Esophagus (tissue), 2 donors: ENCODE data around the gene NCL. TPM values are rescaled to one million over a fixed set of nuclear protein-coding genes. Genes with fewer than 3 reads are reported as not detected.
"Not testable (repeated sequence)": the region's sequence is repeated elsewhere in the genome, so short reads cannot be mapped to it uniquely, and the experiment has no call there.

Experiments used
- H3K27ac ChIP-seq, 2 donors: one replicate each; pipeline ENCODE4 v1.5.1; 2013; ENCODE audit warnings: low read depth in 2 of 2, mild to moderate bottlenecking in 2 of 2, inconsistent platforms in 1 of 2, low read length in 1 of 2, moderate library complexity in 1 of 2
- H3K27me3 ChIP-seq, 2 donors: one replicate each; pipeline ENCODE4 v1.6.1; 2013; ENCODE audit warnings: low read length in 2 of 2, control low read depth in 1 of 2, mild to moderate bottlenecking in 1 of 2; ENCODE audit not compliant: insufficient read depth in 2 of 2, control insufficient read depth in 1 of 2
- H3K36me3 ChIP-seq, 2 donors: one replicate each; pipeline ENCODE4 v1.6.1; 2013; ENCODE audit warnings: low read length in 1 of 2; ENCODE audit not compliant: control insufficient read depth in 2 of 2, insufficient read depth in 2 of 2
- H3K4me1 ChIP-seq, 2 donors: one replicate each; pipeline ENCODE4 v1.6.1; 2013; ENCODE audit warnings: low read length in 1 of 2; ENCODE audit not compliant: control insufficient read depth in 2 of 2, insufficient read depth in 2 of 2
- H3K4me3 ChIP-seq, 2 donors: one replicate each; pipeline ENCODE4 v1.5.1; 2013; ENCODE audit warnings: low read length in 2 of 2, mild to moderate bottlenecking in 2 of 2, low read depth in 1 of 2, moderate library complexity in 1 of 2
- H3K9me3 ChIP-seq, 2 donors: one replicate each; pipeline ENCODE4 v1.6.1; 2013; ENCODE audit warnings: mild to moderate bottlenecking in 2 of 2, low read depth in 1 of 2, low read length in 1 of 2, moderate library complexity in 1 of 2; ENCODE audit not compliant: control insufficient read depth in 2 of 2, insufficient read depth in 1 of 2
- WGBS, 2 donors: extraction: QIAGEN DNeasy Blood & Tissue Kit; methylation state at CpG; one replicate each; pipeline ENCODE4 v1.1.7; 2013; 5-methylcytosine and 5-hydroxymethylcytosine counted together
- polyA plus RNA-seq, 2 donors: library from polyadenylated mRNA; stranded (reverse); fragments of 200-250 nt; gene quantifications; one replicate each; pipeline ENCODE4 v1.2.3, GENCODE V29; 2013
- donor health status: healthy with polysubstance abuse.
- donor health status: Bipolar disorder and iron deficiency.

NCL gene
- polyA plus RNA-seq, 2 donors: 84.4 to 282 TPM

DNA sequence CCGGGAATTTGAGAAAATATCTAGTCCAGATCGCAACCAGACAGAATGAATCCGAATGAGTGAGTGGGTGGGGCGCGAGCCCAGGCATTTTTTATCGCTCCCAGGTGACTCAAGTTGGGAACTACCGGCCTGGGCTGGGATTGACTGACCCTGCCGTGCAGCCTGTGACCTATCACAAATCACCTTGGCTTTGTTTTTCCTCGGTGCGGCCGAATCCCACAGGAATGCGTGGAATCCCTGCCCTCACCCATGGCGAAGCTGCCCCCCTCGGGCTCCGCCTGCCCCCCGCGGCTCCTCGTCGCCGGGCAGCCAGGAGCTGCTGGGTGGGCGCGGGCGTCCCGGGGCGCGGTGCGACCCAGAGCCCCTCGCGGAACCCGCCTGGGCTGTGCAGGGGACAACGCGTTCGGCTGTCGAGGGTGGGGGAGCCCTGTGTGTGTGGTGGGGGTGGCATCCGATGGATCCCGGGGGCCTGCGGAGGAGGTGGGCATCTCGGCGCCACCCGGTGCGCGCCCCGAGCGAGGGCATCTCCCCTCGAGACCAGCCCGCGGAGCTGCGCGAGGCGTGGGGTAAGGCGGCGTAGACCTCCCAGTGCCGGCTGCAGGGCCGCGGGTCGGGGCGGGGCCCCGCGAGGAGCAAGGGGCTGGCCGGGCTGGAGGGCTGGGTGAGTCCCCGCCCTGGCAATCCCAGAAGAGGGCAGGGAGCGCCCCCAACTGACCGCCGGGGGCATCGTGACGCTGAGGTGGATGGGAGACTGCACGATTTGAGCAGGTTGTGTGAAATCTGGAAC is 52.3 kb downstream of the NCL start:
- 4% methylated on average over 66 to 67 of the region's 67 CpGs for WGBS, 2 donors
- no peaks in the 10 kb centered on the region for H3K36me3 ChIP-seq
- H3K4me3 ChIP-seq: peak overlapping the region; percentile 26 to 37
- peaks cover 0 to 10% of the 10 kb centered on the region in 2 donors for H3K4me1 ChIP-seq
- H3K27ac ChIP-seq: no peak overlapping the region
- peaks cover 2 to 4% of the 10 kb centered on the region in 2 donors for H3K9me3 ChIP-seq
- H3K27me3 ChIP-seq: no peaks in the 10 kb centered on the region

DNA sequence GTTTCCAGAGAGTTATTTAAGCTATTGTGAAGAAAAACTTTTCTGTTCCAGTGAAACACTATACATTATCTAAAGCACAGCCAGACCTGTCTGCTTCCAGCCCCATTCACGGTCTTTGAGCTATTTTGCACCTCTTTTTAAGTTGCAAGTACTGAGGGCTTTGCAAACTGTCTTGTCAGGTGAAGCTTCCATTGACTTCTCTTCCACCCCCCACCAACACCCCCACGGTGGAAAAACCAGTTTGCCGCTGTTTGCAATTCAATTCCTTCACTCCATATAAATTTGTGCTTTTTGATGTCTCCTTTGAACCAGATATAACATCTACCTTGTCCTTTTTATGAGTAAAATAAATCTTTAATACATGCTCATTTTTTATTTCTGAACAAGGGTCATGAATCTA is 53.0 kb downstream of the NCL start:
- H3K27me3 ChIP-seq: no peaks in the 10 kb centered on the region
- H3K36me3 ChIP-seq: no peaks in the 10 kb centered on the region
- 65 to 66% methylated on average over 3 of the region's 3 CpGs for WGBS, 2 donors
- peaks cover 0 to 10% of the 10 kb centered on the region in 2 donors for H3K4me1 ChIP-seq
- no peak overlapping the region for H3K4me3 ChIP-seq
- H3K9me3 ChIP-seq: peaks cover 2 to 4% of the 10 kb centered on the region in 2 donors
- H3K27ac ChIP-seq: no peak overlapping the region

DNA sequence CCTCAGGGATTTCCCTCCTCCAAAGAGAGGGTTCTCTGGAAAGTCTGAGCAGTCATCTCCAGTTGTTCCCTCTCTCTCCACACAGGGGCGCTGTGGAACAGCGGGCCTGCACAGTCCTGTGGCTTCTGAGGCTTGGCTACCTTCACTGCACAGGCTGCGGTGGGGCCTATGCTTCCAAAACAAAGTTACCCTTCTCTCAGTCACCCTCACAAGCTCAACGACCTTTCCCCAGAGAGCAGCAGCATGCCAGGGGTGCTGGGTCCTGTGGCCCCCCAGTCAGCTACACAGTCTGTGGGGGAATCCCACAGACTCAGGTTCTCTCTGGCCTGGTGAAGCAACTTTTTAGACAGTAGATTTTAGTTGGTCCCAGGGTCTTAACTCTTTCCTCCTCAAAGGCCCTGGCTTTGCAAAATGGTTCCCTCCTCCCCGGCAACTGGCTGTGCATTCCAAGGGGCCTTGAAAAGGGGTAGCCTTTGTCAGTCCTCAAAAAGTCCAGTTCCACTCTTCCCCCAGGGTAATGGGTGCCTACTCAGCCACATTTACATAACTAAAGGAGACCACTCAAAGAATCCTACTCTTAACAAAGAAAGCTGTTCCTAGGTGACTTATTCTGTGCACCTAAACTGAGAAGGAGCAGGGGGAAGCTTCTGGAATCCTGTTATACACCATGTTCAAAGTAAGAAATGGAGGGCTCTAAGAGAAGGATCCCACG is 53.8 kb downstream of the NCL start:
- WGBS, 2 donors: 78 to 81% methylated on average over 6 of the region's 6 CpGs
- Histone ChIP-seq H3K27ac (no peak overlapping the region), H3K4me3 (no peak overlapping the region), H3K36me3 (no peaks in the 10 kb centered on the region), H3K27me3 (no peaks in the 10 kb centered on the region), H3K9me3 (peaks cover 2 to 4% of the 10 kb centered on the region in 2 donors), H3K4me1 (peaks cover 0 to 10% of the 10 kb centered on the region in 2 donors)

DNA sequence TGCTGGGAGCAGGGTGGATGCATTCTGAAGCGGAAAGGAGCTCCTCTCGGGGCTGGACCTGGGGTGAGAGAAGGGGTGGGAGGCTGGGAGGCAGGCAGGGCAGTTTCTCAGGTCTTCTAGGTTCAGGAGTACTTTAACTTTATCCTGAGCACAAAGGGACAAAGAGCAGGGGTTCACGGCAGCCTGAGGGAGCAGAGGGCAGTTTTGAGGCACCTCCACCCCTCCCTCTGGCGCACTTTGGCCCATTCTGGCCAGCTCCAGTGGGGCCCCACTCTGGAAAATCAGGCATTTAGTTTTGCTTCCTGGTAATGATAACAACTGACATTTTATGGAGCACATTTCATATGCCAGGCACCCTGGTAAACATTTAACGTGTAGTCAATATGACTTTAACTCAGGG is 54.5 kb downstream of the NCL start:
- Histone ChIP-seq H3K9me3 (peaks cover 2 to 4% of the 10 kb centered on the region in 2 donors), H3K27me3 (no peaks in the 10 kb centered on the region), H3K36me3 (no peaks in the 10 kb centered on the region), H3K4me1 (peaks cover 0 to 10% of the 10 kb centered on the region in 2 donors), H3K4me3 (no peak overlapping the region), H3K27ac (no peak overlapping the region)
- 81 to 91% methylated on average over 5 of the region's 5 CpGs for WGBS, 2 donors

DNA sequence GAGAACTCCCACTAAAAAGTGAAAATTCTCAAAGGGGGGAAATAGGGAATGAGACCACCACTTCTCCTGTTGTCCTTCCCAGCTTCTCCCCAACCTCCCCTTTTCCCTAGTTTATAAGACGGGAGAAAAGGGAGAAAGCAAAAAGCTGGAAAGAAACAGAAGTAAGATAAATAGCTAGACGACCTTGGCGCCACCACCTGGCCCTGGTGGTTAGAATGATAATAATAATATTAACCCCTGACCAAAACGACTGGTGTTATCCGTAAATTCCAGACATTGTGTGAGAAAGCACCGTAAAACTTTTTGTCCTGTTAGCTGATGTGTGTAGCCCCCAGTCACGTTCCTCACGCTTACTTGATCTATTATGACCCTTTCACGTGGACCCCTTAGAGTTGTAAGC is 56.0 kb downstream of the NCL start:
- not testable (repeated sequence) for H3K36me3 ChIP-seq, H3K27me3 ChIP-seq, H3K4me3 ChIP-seq, H3K9me3 ChIP-seq, H3K4me1 ChIP-seq, H3K27ac ChIP-seq
- WGBS, 2 donors: 82 to 83% methylated on average over 9 of the region's 9 CpGs

DNA sequence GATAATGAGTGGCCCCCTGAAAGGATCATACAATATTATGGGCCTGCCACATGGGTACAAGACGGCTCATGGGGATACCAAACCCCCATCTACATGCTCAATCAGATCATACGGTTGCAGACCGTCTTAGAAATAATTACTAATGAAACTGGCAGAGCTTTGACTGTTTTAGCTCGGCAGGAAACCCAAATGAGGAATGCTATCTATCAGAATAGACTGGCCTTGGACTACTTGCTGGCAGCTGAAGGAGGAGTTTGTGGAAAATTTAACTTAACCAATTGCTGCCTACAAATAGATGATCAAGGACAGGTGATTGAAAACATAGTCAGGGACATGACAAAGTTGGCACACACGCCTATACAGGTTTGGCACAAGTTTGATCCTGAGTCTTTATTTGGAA is 56.6 kb downstream of the NCL start:
- H3K9me3 ChIP-seq, H3K4me3 ChIP-seq, H3K27me3 ChIP-seq, H3K27ac ChIP-seq, H3K36me3 ChIP-seq, H3K4me1 ChIP-seq: not testable (repeated sequence)
- WGBS, 2 donors: 49 to 66% methylated on average over 5 of the region's 5 CpGs

DNA sequence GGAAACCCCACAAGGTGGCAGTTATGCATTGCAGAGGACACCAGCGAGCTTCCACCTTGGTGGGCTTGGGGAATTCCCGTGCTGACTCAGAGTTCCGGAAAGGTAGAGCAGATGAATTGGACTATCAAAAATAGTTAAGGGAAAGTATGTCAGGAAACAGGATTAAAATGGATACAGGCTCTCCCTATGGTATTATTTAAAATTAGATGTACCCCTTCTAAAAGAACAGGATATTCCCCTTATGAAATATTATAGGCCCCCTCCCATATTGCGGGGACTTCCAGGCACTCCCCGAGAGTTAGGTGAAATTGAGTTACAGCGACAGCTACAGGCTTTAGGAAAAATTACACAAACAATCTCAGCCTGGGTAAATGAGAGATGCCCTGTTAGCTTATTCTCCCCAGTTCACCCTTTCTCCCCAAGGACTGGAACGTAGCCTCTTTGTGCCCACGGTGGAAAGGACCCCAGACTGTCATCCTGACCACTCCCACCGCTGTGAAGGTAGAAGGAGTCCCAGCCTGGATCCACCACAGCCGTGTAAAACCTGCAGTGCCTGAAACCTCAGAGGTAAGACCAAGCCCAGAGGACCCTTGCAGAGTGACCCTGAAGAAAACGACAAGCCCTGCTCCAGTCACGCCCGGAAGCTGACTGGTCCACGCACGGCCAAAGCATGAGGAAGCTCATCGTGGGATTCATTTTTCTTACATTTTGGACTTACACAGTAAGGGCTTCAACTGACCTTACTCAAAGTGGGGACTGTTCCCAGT is 58.5 kb downstream of the NCL start:
- WGBS, 2 donors: 19 to 21% methylated on average over 16 of the region's 16 CpGs
- H3K27ac ChIP-seq, H3K36me3 ChIP-seq, H3K27me3 ChIP-seq, H3K9me3 ChIP-seq, H3K4me3 ChIP-seq, H3K4me1 ChIP-seq: not testable (repeated sequence)

DNA sequence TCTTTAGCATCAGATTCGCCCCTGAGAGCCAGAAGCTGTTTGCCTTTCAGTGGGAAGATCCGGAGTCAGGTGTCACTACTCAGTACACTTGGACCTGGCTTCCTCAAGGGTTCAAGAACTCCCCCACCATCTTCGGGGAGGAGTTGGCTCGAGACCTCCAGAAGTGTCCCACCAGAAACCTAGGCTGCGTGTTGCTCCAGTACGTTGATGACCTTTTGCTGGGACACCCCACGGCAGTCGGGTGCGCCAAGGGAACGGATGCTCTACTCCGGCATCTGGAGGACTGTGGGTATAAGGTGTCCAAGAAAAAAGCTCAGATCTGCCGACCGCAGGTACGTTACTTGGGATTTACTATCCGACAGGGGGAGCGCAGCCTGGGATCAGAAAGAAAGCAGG is 60.1 kb downstream of the NCL start:
- not testable (repeated sequence) for H3K9me3 ChIP-seq, H3K4me3 ChIP-seq, H3K36me3 ChIP-seq, H3K27me3 ChIP-seq, H3K4me1 ChIP-seq, H3K27ac ChIP-seq
- WGBS, 2 donors: 69 to 79% methylated on average over 16 of the region's 16 CpGs
